ENCODE measurements around the gene RAB3IP.

- no peak for TF ChIP-seq POLR2A (IDR thresholded peaks at IDR 0.05)
- TF ChIP-seq, protein P1, sequence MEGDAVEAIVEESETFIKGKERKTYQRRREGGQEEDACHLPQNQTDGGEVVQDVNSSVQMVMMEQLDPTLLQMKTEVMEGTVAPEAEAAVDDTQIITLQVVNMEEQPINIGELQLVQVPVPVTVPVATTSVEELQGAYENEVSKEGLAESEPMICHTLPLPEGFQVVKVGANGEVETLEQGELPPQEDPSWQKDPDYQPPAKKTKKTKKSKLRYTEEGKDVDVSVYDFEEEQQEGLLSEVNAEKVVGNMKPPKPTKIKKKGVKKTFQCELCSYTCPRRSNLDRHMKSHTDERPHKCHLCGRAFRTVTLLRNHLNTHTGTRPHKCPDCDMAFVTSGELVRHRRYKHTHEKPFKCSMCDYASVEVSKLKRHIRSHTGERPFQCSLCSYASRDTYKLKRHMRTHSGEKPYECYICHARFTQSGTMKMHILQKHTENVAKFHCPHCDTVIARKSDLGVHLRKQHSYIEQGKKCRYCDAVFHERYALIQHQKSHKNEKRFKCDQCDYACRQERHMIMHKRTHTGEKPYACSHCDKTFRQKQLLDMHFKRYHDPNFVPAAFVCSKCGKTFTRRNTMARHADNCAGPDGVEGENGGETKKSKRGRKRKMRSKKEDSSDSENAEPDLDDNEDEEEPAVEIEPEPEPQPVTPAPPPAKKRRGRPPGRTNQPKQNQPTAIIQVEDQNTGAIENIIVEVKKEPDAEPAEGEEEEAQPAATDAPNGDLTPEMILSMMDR (IDR thresholded peaks at IDR 0.05): no peak
Measured at GRCh38 chr12:69844836-69845235, 106.2 kb downstream of the RAB3IP start.
